Uterus (tissue), 4 donors: ENCODE results near the gene ZNF362. TPM values are rescaled to one million over a fixed set of nuclear protein-coding genes. Genes with fewer than 3 reads are reported as not detected.
A peak's percentile ranks its signal among the peaks of the same experiment; 100 is the strongest.

Source experiments
- DNase-seq, 2 donors: peaks; one replicate each; pipeline ENCODE4 v3.0.0-alpha.2; 2019 to 2020
- H3K27ac ChIP-seq, 2 donors: fragments of 200-600 bp; sonication (generic); 1 replicate in 1 of 2; 2 replicates in 1 of 2; pipeline ENCODE4 v1.5.1; 2016 to 2018
- H3K27me3 ChIP-seq, 2 donors: fragments of 200-600 bp; sonication (generic); one replicate each; pipeline ENCODE4 v1.5.1; 2018 to 2019; ENCODE audit warnings: control low read depth in 1 of 2
- H3K36me3 ChIP-seq, 2 donors: fragments of 200-600 bp; sonication (generic); one replicate each; pipeline ENCODE4 v1.5.1; 2019; ENCODE audit warnings: control low read depth in 1 of 2
- H3K4me1 ChIP-seq, 2 donors: fragments of 200-600 bp; sonication (generic); one replicate each; pipeline ENCODE4 v1.5.1; 2018 to 2019; ENCODE audit warnings: control low read depth in 1 of 2
- H3K4me3 ChIP-seq, 2 donors: fragments of 200-600 bp; sonication (generic); 1 replicate in 1 of 2; 2 replicates in 1 of 2; pipeline ENCODE4 v1.5.1; 2018 to 2019; ENCODE audit warnings: mild to moderate bottlenecking in 1 of 2
- H3K9me3 ChIP-seq, 2 donors: fragments of 200-600 bp; sonication (generic); one replicate each; pipeline ENCODE4 v1.5.1; 2019; ENCODE audit warnings: control low read depth in 1 of 2
- POLR2A ChIP-seq, 2 donors: fragments of 450-650 bp; IDR thresholded peaks; one replicate each; pipeline ENCODE4 v1.6.1; 2016; ENCODE audit warnings: antibody characterized with exemption in 2 of 2, mild to moderate bottlenecking in 1 of 2, moderate library complexity in 1 of 2
- intact Hi-C: fragments of 100-400 bp; cut with DNase I; formaldehyde crosslinking; loops from one replicate; pipeline ENCODE4 v1.15.1; 2023; ENCODE audit warnings: low total_unique reads
- microRNA counts, 2 donors: library from miRNA; unstranded; fragments of <30 nt; microRNA quantifications; one replicate each; lab custom pipeline; 2016 to 2017
- microRNA-seq: library from miRNA; unstranded; fragments of <30 nt; microRNA quantifications from one replicate; pipeline ENCODE4, GENCODE V29; 2016; ENCODE audit warnings: borderline microRNAs expressed, borderline replicate concordance
- small RNA-seq: library from RNA; depleted of rRNA; stranded (forward); fragments of <200 nt; gene quantifications from one replicate; pipeline ENCODE3, GENCODE V24; 2016
- total RNA-seq, 4 donors: library from RNA; depleted of rRNA in 3 of 4; stranded (reverse); fragments of >200 nt in 3 of 4; gene quantifications; one replicate each; pipeline versions ENCODE4 v1.1.0 to v1.2.4, GENCODE V29; 2014 to 2023
- TF ChIP-seq, protein P1 (sequence below), 4 experiments: fragments of 200-600 bp in 2 of 4; fragments of 450-650 bp in 2 of 4; sonication (generic) in 2 of 4; IDR thresholded peaks; one replicate each; pipeline ENCODE4 v1.5.1; 2016 to 2019; ENCODE audit warnings: antibody characterized with exemption in 4 of 4, mild to moderate bottlenecking in 2 of 4, moderate library complexity in 1 of 4
- donor health status: DM: yes; HTN: yes; CAD: no.

ZNF362 gene
- total RNA-seq, 4 donors from 2014 or later: 9.2 to 45.3 (median 25.8) TPM

DNA sequence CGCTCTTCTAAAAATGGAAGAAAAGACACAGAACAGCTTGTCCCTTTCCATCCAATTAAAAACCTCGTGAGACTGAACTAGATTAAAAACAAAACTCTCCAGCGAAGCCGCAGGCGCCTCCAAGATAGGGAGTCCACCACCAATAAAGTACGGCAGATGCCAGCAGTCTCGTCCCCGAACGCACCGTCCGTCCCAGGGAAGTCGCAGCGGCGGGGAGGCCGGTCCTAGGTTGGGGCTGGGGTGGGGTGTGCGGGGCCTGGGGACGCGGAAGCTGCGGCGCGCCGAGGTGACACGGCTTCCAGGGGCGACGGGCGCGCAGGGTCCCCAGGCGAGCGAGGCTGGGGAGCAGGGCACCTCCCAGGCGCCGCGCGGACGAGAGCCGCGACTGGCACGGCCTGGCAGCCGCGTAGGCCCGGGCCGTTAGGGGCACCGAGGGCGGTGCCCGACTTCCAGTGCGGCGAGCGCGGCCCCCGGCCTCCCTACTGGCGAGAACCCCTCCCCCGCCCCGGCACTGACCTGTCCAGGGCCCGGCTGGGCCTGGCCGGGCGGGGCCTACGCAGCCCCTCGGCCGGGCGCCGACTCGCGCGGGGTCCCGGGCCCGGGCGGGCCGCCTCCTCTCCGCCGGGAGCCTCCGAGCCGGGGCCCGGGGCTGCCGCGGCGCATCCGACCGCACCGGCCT lies 92.9 kb downstream of the ZNF362 start:
- peak; percentile 52 to 56 for DNase-seq
- Histone ChIP-seq H3K27ac (peak overlapping the region; percentile 99), H3K9me3 (no peaks in the 10 kb centered on the region), H3K36me3 (no peaks in the 10 kb centered on the region), H3K27me3 (no peaks in the 10 kb centered on the region), H3K4me1 (peaks cover 9 to 11% of the 10 kb centered on the region in 2 donors), H3K4me3 (peak overlapping the region; percentile 64 to 95)
- intact Hi-C loops: no loop called here
- peak in 1 of 2 donors; percentile 36 for TF ChIP-seq POLR2A (IDR thresholded peaks at IDR 0.05)
- TF ChIP-seq, protein P1, sequence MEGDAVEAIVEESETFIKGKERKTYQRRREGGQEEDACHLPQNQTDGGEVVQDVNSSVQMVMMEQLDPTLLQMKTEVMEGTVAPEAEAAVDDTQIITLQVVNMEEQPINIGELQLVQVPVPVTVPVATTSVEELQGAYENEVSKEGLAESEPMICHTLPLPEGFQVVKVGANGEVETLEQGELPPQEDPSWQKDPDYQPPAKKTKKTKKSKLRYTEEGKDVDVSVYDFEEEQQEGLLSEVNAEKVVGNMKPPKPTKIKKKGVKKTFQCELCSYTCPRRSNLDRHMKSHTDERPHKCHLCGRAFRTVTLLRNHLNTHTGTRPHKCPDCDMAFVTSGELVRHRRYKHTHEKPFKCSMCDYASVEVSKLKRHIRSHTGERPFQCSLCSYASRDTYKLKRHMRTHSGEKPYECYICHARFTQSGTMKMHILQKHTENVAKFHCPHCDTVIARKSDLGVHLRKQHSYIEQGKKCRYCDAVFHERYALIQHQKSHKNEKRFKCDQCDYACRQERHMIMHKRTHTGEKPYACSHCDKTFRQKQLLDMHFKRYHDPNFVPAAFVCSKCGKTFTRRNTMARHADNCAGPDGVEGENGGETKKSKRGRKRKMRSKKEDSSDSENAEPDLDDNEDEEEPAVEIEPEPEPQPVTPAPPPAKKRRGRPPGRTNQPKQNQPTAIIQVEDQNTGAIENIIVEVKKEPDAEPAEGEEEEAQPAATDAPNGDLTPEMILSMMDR (IDR thresholded peaks at IDR 0.05): no peak

DNA sequence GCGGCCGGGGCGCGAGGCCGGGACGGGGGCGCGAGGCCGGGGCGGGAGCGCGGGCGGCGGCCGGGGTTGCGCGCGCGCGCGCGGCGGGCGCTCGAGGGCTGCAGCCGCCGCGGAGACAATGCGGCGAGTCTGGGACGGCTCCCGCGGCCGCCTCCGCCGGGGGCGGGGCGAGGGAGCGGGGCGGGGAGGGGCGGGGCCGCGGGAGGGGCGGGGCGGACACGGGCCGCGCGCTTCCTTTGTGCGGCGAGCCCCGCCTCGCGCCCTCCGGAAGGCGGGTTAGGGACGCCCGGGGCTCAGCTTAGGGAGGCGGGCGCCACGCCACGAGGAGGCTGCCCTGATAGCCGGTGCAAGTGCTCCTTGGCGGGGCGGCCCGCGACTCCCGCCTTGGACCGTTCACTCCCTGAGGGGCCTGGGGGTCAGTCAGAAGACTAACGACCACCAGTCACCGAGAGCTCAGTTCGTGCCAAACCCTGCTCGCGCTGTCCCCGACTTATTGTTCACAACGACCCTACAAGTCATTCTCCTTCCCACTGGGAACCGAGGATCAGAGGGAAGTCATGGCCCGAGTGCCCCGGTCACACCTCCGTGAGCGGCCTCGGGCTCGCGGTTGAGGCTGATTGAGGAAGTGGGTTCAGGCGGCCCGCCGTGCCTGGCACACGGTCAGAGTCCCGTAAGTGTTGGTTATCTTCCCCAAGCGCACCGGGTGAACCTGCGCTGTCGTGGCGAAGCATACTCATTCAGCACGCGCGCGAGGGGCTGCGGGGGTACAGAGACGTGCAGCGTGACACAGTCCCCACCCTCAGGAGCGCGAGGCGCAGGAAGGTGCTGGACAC lies 93.7 kb downstream of the ZNF362 start:
- TF ChIP-seq POLR2A (IDR thresholded peaks at IDR 0.05): peak; percentile 46 to 73
- TF ChIP-seq, protein P1 (IDR thresholded peaks at IDR 0.05): no peak
- Histone ChIP-seq H3K4me1 (peaks cover 3 to 6% of the 10 kb centered on the region in 2 donors), H3K27ac (peak overlapping the region; percentile 99), H3K27me3 (no peaks in the 10 kb centered on the region), H3K36me3 (no peaks in the 10 kb centered on the region), H3K4me3 (peak overlapping the region; percentile 76 to 95), H3K9me3 (no peaks in the 10 kb centered on the region)
- peak; percentile 85 to 88 for DNase-seq
- intact Hi-C loops: no loop called here

MicroRNA genes within 50 kb of the gene (microRNA counts, 767-probe panel; counts per million panel counts)
- microRNA hsa-miR-3605-5p (lab: Ali Mortazavi, UCI): 0 counts per million in 2 donors

Small RNAs within 50 kb of the gene (microRNA-seq; reads per million reads assigned to microRNA genes)
- gene MIR3605: 39.2 reads per million, percentile 42 among the genes with 10 or more reads in this experiment

Small RNAs within 50 kb of the gene (small RNA-seq; reads per million reads assigned to genes)
- not detected for gene RN7SKP16

Other genes starting within 250 kb of the ZNF362 start
- gene AK2, start 219.6 kb upstream of the ZNF362 start, total RNA-seq: 100 to 1,000 TPM in 2 of 4 donors, 10 to 100 TPM in 2; 47.6 to 126 (median 89.2) TPM
- gene AZIN2, start 175.3 kb upstream of the ZNF362 start, total RNA-seq: 10 to 100 TPM in 2 of 4 donors, 1 to 10 TPM in 2; 1.2 to 16.1 (median 6.9) TPM
- 1 to 10 TPM in 2 of 4 donors, under 1 TPM in 2; 0.26 to 9.4 (median 1.4) TPM for gene TRIM62, start 74.4 kb upstream of the ZNF362 start, total RNA-seq
- gene A3GALT2, start 64.6 kb downstream of the ZNF362 start, total RNA-seq: under 1 TPM in 1 of 4 donors, not detected in 3; 0.58 TPM
- 100 to 1,000 TPM in 2 of 4 donors, 10 to 100 TPM in 2; 51.5 to 203 (median 102) TPM for gene PHC2, start 174.6 kb downstream of the ZNF362 start, total RNA-seq
- 10 to 100 TPM in 1 of 4 donors, 1 to 10 TPM in 3; 2.4 to 16.0 (median 5.2) TPM for gene ZSCAN20, start 216.2 kb downstream of the ZNF362 start, total RNA-seq